Suppressor macrophage treated with lipopolysaccharide for 1 hour (primary cell): Measurements from ENCODE around the gene OTOGL.
A peak's percentile ranks its signal among the peaks of the same experiment; 100 is the strongest.

Experiments
- DNase-seq, 3 donors: peaks; one replicate each; pipeline ENCODE4 v3.0.0-alpha.2; 2020 to 2022

OTOGL gene

GRCh38 chr12:80377140-80377794, 277.9 kb downstream of the OTOGL start:
- DNase-seq: no peak

- DNase-seq: no peak
Observed at GRCh38 chr12:80381121-80381520, 281.8 kb downstream of the OTOGL start.

DNA sequence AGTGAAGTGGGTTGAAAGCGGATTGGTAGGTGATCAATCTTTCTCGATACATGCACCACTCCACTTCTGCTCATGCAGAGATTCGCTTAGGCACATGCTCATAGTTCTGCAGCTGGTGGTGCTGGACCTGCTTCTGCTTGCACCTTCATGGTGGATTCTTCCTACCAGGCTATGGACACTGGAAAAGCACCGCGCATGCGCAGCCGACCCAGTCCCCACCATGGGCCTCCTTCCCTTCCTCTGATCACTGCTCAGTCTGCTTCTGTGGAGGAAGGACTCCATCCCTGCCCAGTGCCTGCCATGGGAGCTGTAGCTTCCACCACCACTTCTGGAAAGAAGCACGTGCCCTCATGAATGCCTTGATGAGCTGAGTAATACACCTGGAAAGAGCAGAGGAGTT, 282.9 kb downstream of the OTOGL start:
- DNase-seq: no peak

- DNase-seq: peak in 1 of 3 donors; percentile 5
Observed at GRCh38 chr12:80400571-80400991, 301.2 kb downstream of the OTOGL start.

- DNase-seq: peak in 1 of 3 donors; percentile 3
Observed at GRCh38 chr12:80401191-80401590, 301.9 kb downstream of the OTOGL start.

- DNase-seq: no peak
Observed at GRCh38 chr12:80404629-80405028, 305.3 kb downstream of the OTOGL start.

DNA sequence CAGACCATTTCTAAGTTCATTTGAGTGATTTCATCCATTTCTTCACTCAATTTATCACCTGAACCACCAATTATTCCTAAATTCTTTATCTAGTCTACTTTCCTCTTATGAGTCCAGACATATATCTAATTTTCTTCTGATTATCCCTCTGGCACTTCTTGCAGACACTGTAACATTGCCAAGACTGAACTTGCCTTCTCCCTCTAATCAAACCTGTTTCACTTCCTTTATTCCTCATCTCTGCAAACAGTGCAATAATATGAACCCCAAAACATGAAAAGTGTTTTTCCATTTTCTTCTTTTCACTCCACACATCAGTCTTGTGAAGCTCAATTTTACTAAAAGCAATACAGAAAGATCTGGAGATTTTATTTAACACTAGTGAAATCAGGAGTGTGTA, 306.9 kb downstream of the OTOGL start:
- peak in 1 of 3 donors; percentile 5 for DNase-seq

- DNase-seq: peak in 1 of 3 donors; percentile 14
Observed at GRCh38 chr12:80411787-80412186, 312.4 kb downstream of the OTOGL start.

DNA sequence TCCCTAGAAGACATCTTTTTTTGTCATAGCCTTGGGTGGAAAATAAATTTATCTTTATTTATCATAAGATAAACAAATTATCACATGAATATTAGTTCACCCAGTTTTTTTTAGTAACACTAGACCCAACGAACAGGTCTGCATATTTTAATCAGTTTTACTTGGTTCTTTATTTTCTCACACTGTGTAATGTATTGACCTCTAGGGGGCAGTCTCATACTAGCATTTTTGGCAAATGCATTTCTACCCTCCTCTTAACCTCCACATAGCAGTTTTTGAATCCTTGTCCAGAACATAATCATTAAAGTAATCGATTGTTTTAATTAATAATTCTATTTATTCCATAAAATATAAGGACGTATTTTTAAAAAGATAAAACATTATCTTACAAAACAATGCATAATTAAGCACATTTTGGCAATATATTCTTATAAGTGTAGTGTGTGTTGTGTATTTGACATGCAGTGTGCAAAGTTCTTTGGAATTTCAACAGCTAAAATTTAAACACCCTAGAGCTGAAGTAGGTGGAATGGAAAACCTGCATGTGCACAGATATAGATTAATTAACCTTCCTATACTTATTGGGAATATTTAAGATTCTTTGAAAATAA, 313.1 kb downstream of the OTOGL start:
- DNase-seq: peak; percentile 63 to 78 (median 75)

DNA sequence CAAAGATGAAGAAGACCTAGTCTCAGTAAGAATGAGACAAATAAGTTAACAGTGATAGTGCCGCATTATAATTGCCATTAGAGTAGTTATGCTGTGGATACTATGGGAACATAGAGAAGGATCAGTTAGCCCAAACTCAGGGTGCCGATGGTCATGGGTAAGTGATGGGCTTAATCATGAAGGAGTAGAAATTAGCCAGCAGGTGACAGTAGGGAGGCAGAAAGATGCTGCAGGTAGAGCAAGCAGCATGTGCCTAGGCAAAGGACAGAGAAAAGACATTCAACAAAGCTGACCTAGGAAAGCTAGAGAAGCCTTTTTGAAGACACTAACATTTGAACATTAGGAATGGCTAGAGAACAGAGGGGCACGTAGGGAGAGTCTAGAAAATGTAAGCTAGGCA, 314.1 kb downstream of the OTOGL start:
- DNase-seq: no peak

- DNase-seq: no peak
Observed at GRCh38 chr12:80415466-80415865, 316.1 kb downstream of the OTOGL start.

DNA sequence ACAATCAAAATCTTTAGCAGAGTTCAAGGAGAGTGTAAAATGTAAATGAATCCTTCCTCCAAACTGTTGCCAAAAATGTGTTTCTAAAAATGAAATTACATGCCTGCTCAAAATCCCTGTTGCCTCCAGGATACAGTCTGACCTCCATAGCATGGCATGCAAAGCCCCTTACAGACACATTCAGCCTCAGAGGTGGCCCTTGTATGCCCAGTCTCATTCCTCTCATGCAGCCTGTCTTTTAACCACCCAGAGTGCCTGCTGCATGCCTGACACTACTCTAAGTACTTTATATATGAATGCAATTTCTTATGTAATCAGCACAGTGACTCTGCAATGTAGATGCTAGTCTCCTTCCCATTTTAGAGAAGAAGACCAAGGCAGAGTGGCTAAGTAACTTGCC, 320.3 kb downstream of the OTOGL start:
- no peak for DNase-seq

DNA sequence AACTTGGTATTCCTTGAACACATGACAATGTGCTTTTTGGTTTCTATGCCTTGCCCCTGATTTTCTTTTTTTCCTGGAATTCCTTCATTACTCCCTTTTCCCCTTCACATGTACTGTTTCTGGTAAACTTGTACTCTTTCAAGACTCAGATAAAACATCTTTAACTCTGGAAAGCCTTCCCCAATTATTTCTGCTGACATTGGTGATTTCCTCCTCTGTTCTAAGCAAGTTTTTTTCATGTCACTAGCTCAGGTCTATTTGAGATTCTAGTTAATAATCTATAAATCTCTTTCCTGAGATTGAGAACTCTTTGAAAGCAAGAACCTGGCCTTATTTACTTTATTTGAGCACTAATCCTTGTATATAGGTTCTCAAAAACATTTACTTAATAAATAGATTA, 320.7 kb downstream of the OTOGL start:
- DNase-seq: no peak

DNA sequence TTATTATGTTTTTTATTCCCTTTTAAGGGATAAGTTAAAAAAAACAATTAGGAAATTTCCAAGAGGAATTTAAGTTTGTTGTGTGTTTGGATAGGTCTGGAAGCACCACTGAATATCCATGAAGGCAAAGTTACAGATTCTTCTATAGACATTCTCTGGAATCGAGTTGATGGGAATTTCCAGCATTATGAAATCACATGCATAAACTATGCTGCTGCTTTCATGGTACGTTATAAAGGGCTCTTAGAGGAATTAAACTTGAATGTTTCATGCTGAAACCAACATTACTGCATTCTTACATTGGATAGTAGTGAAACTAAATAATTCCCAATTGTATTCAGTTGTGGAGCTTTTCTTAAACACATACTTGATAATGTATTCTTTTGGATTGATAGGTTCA, 323.2 kb downstream of the OTOGL start:
- peak in 1 of 3 donors; percentile 14 for DNase-seq
